ENCODE measurements around the gene OR8D2. TPM values are rescaled to one million over a fixed set of nuclear protein-coding genes. Genes with fewer than 3 reads are reported as not detected.

Gene OR8D2
- total and polyA plus RNA-seq, 10 of the 15 experiments (the other 5 are each of a cell fraction or from before 2014, with no cell fraction given) = not detected

DNA sequence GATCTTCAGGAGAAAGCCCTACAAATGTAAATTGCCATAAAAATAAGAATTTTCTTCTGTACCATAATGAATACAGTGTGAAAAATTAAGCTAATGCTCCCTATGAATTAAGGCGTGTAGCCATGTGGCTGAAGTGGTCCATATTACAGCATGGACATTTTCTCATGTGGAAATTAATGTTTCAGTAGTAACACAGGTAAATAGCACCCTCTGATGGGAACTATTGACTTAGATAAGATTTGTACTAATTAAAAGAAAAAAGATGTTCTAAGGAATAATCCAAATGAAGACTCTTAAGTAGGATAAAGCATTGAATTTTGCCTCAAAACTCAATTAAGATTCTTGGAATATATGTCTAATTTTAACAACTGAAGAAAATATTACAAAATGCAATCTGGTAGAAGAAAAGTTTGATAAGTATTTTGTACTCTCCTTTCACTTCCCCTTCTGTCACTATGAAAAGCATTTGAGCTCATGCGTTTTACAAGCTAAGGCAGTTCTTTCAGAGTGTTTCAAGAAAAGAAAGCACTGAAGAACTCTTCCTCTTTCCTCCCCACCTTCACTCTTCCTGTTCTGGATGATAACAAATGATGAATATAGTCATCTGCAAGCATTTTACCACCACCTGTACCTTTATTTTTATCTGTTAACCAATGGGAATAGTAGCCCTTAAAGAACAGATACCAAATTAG, 9.9 kb upstream of the OR8D2 start (continued):
- TF ChIP-seq, protein P1, sequence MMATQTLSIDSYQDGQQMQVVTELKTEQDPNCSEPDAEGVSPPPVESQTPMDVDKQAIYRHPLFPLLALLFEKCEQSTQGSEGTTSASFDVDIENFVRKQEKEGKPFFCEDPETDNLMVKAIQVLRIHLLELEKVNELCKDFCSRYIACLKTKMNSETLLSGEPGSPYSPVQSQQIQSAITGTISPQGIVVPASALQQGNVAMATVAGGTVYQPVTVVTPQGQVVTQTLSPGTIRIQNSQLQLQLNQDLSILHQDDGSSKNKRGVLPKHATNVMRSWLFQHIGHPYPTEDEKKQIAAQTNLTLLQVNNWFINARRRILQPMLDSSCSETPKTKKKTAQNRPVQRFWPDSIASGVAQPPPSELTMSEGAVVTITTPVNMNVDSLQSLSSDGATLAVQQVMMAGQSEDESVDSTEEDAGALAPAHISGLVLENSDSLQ (IDR thresholded peaks at IDR 0.05) = peak; percentile 50
- TF ChIP-seq, protein P2, sequence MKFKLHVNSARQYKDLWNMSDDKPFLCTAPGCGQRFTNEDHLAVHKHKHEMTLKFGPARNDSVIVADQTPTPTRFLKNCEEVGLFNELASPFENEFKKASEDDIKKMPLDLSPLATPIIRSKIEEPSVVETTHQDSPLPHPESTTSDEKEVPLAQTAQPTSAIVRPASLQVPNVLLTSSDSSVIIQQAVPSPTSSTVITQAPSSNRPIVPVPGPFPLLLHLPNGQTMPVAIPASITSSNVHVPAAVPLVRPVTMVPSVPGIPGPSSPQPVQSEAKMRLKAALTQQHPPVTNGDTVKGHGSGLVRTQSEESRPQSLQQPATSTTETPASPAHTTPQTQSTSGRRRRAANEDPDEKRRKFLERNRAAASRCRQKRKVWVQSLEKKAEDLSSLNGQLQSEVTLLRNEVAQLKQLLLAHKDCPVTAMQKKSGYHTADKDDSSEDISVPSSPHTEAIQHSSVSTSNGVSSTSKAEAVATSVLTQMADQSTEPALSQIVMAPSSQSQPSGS (IDR thresholded peaks at IDR 0.05; ENCODE audit: low read length) = peak; percentile 55; the same call in 1 of the 2 replicates
- TF ChIP-seq, protein P3, sequence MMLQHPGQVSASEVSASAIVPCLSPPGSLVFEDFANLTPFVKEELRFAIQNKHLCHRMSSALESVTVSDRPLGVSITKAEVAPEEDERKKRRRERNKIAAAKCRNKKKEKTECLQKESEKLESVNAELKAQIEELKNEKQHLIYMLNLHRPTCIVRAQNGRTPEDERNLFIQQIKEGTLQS (IDR thresholded peaks at IDR 0.05; ENCODE audit: borderline replicate concordance, extremely low read depth, low read depth, low read length) = no peak
- TF ChIP-seq IKZF1 (conservative IDR thresholded peaks at IDR 0.05) = peak; percentile 35; the same call in 1 of the 2 replicates
- peak; percentile 19; the same call in 1 of the 2 replicates for TF ChIP-seq RUNX3 (IDR thresholded peaks at IDR 0.05; ENCODE audit: low read length)
- no peak for TF ChIP-seq NRF1 (conservative IDR thresholded peaks at IDR 0.05; ENCODE audit: low read depth, low read length)
- TF ChIP-seq, protein P4, sequence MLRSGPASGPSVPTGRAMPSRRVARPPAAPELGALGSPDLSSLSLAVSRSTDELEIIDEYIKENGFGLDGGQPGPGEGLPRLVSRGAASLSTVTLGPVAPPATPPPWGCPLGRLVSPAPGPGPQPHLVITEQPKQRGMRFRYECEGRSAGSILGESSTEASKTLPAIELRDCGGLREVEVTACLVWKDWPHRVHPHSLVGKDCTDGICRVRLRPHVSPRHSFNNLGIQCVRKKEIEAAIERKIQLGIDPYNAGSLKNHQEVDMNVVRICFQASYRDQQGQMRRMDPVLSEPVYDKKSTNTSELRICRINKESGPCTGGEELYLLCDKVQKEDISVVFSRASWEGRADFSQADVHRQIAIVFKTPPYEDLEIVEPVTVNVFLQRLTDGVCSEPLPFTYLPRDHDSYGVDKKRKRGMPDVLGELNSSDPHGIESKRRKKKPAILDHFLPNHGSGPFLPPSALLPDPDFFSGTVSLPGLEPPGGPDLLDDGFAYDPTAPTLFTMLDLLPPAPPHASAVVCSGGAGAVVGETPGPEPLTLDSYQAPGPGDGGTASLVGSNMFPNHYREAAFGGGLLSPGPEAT (IDR thresholded peaks at IDR 0.05; ENCODE audit: low read depth) = 0 out of 2 replicates have a peak, but pooled peaks have one; percentile 48
- peak in 1 of 2 experiments; percentile 85; a peak in 2 of 4 replicates for TF ChIP-seq ETV6 (conservative IDR thresholded peaks at IDR 0.05 in 1 of 2, IDR thresholded peaks at IDR 0.05 in 1 of 2; ENCODE audit: borderline replicate concordance in 1 of 2, low read depth in 1 of 2)
- TF ChIP-seq CREB1 (IDR thresholded peaks at IDR 0.05; ENCODE audit: low read depth) = no peak
- TF ChIP-seq ZNF24 (IDR thresholded peaks at IDR 0.05) = no peak
- TF ChIP-seq ZBED1 (IDR thresholded peaks at IDR 0.05; ENCODE audit: borderline replicate concordance) = no peak
- peak; percentile 24; the same call in 1 of the 2 replicates for TF ChIP-seq NBN (IDR thresholded peaks at IDR 0.05)
- no peak for TF ChIP-seq PAX5 (IDR thresholded peaks at IDR 0.05; ENCODE audit: borderline replicate concordance, low read depth, low read length)
- TF ChIP-seq RAD21 (IDR thresholded peaks at IDR 0.05; ENCODE audit: insufficient read depth, low read depth, low read length) = no peak
- TF ChIP-seq, protein P5, sequence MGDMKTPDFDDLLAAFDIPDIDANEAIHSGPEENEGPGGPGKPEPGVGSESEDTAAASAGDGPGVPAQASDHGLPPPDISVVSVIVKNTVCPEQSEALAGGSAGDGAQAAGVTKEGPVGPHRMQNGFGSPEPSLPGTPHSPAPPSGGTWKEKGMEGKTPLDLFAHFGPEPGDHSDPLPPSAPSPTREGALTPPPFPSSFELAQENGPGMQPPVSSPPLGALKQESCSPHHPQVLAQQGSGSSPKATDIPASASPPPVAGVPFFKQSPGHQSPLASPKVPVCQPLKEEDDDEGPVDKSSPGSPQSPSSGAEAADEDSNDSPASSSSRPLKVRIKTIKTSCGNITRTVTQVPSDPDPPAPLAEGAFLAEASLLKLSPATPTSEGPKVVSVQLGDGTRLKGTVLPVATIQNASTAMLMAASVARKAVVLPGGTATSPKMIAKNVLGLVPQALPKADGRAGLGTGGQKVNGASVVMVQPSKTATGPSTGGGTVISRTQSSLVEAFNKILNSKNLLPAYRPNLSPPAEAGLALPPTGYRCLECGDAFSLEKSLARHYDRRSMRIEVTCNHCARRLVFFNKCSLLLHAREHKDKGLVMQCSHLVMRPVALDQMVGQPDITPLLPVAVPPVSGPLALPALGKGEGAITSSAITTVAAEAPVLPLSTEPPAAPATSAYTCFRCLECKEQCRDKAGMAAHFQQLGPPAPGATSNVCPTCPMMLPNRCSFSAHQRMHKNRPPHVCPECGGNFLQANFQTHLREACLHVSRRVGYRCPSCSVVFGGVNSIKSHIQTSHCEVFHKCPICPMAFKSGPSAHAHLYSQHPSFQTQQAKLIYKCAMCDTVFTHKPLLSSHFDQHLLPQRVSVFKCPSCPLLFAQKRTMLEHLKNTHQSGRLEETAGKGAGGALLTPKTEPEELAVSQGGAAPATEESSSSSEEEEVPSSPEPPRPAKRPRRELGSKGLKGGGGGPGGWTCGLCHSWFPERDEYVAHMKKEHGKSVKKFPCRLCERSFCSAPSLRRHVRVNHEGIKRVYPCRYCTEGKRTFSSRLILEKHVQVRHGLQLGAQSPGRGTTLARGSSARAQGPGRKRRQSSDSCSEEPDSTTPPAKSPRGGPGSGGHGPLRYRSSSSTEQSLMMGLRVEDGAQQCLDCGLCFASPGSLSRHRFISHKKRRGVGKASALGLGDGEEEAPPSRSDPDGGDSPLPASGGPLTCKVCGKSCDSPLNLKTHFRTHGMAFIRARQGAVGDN (IDR thresholded peaks at IDR 0.05) = no peak
- TF ChIP-seq JUNB (IDR thresholded peaks at IDR 0.05) = no peak
- TF ChIP-seq, protein P6, sequence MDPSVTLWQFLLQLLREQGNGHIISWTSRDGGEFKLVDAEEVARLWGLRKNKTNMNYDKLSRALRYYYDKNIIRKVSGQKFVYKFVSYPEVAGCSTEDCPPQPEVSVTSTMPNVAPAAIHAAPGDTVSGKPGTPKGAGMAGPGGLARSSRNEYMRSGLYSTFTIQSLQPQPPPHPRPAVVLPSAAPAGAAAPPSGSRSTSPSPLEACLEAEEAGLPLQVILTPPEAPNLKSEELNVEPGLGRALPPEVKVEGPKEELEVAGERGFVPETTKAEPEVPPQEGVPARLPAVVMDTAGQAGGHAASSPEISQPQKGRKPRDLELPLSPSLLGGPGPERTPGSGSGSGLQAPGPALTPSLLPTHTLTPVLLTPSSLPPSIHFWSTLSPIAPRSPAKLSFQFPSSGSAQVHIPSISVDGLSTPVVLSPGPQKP (IDR thresholded peaks at IDR 0.05; ENCODE audit: low read depth, low read length) = no peak
- no peak for TF ChIP-seq HDAC6 (IDR thresholded peaks at IDR 0.05; ENCODE audit: unreplicated experiment)

All from GM12878 (cell line).